HEK293 (cell line): ENCODE measurements around the gene SLC26A6.

Source experiments
- GLI2 ChIP-seq: fragments of 450-650 bp; formaldehyde crosslinking; IDR thresholded peaks from 2 replicates; pipeline ENCODE4; 2017; ENCODE audit warnings: missing biosample characterization, missing genetic modification characterization, low read depth, borderline replicate concordance
- HOXD13 ChIP-seq: sonication (generic); formaldehyde crosslinking; IDR thresholded peaks from 2 replicates; pipeline ENCODE4 v1.8.0; 2022; ENCODE audit warnings: missing genetic modification reagents, borderline replicate concordance
- KLF7 ChIP-seq: fragments of 450-650 bp; formaldehyde crosslinking; IDR thresholded peaks from 2 replicates; pipeline ENCODE4 v1.5.1; 2016; ENCODE audit warnings: missing biosample characterization, missing genetic modification characterization, borderline replicate concordance
- MYNN ChIP-seq: fragments of 450-650 bp; formaldehyde crosslinking; IDR thresholded peaks from 2 replicates; pipeline ENCODE4 v1.5.1; 2016; ENCODE audit warnings: missing biosample characterization, missing genetic modification characterization, borderline replicate concordance
- MZF1 ChIP-seq: fragments of 450-650 bp; formaldehyde crosslinking; IDR thresholded peaks from 2 replicates; pipeline ENCODE4 v1.5.1; 2017; ENCODE audit warnings: missing biosample characterization, missing genetic modification characterization, borderline replicate concordance
- PRDM2 ChIP-seq: fragments of 450-650 bp; formaldehyde crosslinking; IDR thresholded peaks from 2 replicates; pipeline ENCODE4 v1.5.1; 2016; ENCODE audit warnings: missing biosample characterization, missing genetic modification characterization, borderline replicate concordance
- SCRT2 ChIP-seq: fragments of 450-650 bp; formaldehyde crosslinking; IDR thresholded peaks from 2 replicates; pipeline ENCODE4 v1.5.1; 2016; ENCODE audit warnings: missing biosample characterization, missing genetic modification characterization
- SP2 ChIP-seq: fragments of 450-650 bp; formaldehyde crosslinking; IDR thresholded peaks from 2 replicates; pipeline ENCODE4 v1.5.1; 2016; ENCODE audit warnings: missing biosample characterization, missing genetic modification characterization
- ZNF169 ChIP-seq: fragments of 450-650 bp; formaldehyde crosslinking; IDR thresholded peaks from 2 replicates; pipeline ENCODE4 v1.5.1; 2016; ENCODE audit warnings: missing biosample characterization, missing genetic modification characterization
- ZNF174 ChIP-seq: fragments of 450-650 bp; formaldehyde crosslinking; IDR thresholded peaks from 2 replicates; pipeline ENCODE4 v1.5.0; 2017; ENCODE audit warnings: missing biosample characterization, mild to moderate bottlenecking, missing genetic modification characterization
- ZNF37A ChIP-seq: fragments of 450-650 bp; IDR thresholded peaks from 2 replicates; pipeline ENCODE4 v1.5.1; 2018; ENCODE audit warnings: missing biosample characterization, missing genetic modification characterization
- ZNF549 ChIP-seq: fragments of 450-650 bp; IDR thresholded peaks from 2 replicates; pipeline ENCODE4 v1.5.1; 2018; ENCODE audit warnings: missing biosample characterization, missing genetic modification characterization, mild to moderate bottlenecking, inconsistent platforms, moderate library complexity
- ZNF558 ChIP-seq: fragments of 450-650 bp; formaldehyde crosslinking; IDR thresholded peaks from 2 replicates; pipeline ENCODE4 v1.5.1; 2016; ENCODE audit warnings: missing biosample characterization, missing genetic modification characterization
- ZNF658 ChIP-seq: fragments of 450-650 bp; formaldehyde crosslinking; IDR thresholded peaks from 2 replicates; pipeline ENCODE4; 2016; ENCODE audit warnings: missing biosample characterization, missing genetic modification characterization
- ZNF704 ChIP-seq: fragments of 450-650 bp; formaldehyde crosslinking; IDR thresholded peaks from 2 replicates; pipeline ENCODE4 v1.5.1; 2016; ENCODE audit warnings: missing biosample characterization, missing genetic modification characterization
- ZNF837 ChIP-seq: fragments of 450-650 bp; formaldehyde crosslinking; IDR thresholded peaks from 2 replicates; pipeline ENCODE4 v1.5.1; 2016; ENCODE audit warnings: missing biosample characterization, missing genetic modification characterization
- ZSCAN18 ChIP-seq: fragments of 450-650 bp; formaldehyde crosslinking; IDR thresholded peaks from 2 replicates; pipeline ENCODE4 v1.5.1; 2016; ENCODE audit warnings: missing biosample characterization, missing genetic modification characterization
- TF ChIP-seq, protein P1 (sequence below): fragments of 450-650 bp; formaldehyde crosslinking; IDR thresholded peaks from 2 replicates; pipeline ENCODE4 v1.5.1; 2017; ENCODE audit warnings: missing biosample characterization, missing genetic modification characterization
- TF ChIP-seq, protein P2 (sequence below): IDR thresholded peaks from 2 replicates; pipeline ENCODE4 v1.6.1; 2011; ENCODE audit warnings: mild to moderate bottlenecking, low read depth, low read length, borderline replicate concordance
- TF ChIP-seq, protein P3 (sequence below): fragments of 450-650 bp; formaldehyde crosslinking; optimal IDR thresholded peaks from 2 replicates; pipeline ENCODE3; 2016; ENCODE audit warnings: missing biosample characterization, mild to moderate bottlenecking, missing genetic modification characterization
- TF ChIP-seq, protein P4 (sequence below): fragments of 450-650 bp; formaldehyde crosslinking; IDR thresholded peaks from 2 replicates; pipeline ENCODE4 v1.5.1; 2017; ENCODE audit warnings: missing biosample characterization, missing genetic modification characterization
- TF ChIP-seq, protein P5 (sequence below): fragments of 450-650 bp; formaldehyde crosslinking; IDR thresholded peaks from 2 replicates; pipeline ENCODE4 v1.5.1; 2016; ENCODE audit warnings: missing biosample characterization, missing genetic modification characterization, borderline replicate concordance

SLC26A6 gene

GRCh38 chr3:48609088-48610005 lies 25.9 kb downstream of the SLC26A6 start, which contains the start of gene UQCRC1 (continued):
- no peak for TF ChIP-seq ZNF558 (tag by site-specific recombination)
- TF ChIP-seq, protein P1, sequence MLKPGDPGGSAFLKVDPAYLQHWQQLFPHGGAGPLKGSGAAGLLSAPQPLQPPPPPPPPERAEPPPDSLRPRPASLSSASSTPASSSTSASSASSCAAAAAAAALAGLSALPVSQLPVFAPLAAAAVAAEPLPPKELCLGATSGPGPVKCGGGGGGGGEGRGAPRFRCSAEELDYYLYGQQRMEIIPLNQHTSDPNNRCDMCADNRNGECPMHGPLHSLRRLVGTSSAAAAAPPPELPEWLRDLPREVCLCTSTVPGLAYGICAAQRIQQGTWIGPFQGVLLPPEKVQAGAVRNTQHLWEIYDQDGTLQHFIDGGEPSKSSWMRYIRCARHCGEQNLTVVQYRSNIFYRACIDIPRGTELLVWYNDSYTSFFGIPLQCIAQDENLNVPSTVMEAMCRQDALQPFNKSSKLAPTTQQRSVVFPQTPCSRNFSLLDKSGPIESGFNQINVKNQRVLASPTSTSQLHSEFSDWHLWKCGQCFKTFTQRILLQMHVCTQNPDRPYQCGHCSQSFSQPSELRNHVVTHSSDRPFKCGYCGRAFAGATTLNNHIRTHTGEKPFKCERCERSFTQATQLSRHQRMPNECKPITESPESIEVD (tag by site-specific recombination): no peak
- TF ChIP-seq ZNF704 (tag by site-specific recombination): no peak
- no peak for TF ChIP-seq ZNF837 (tag by site-specific recombination)
- TF ChIP-seq GLI2 (tag by site-specific recombination): no peak
- TF ChIP-seq ZNF37A (tag by site-specific recombination): no peak
- TF ChIP-seq, protein P2, sequence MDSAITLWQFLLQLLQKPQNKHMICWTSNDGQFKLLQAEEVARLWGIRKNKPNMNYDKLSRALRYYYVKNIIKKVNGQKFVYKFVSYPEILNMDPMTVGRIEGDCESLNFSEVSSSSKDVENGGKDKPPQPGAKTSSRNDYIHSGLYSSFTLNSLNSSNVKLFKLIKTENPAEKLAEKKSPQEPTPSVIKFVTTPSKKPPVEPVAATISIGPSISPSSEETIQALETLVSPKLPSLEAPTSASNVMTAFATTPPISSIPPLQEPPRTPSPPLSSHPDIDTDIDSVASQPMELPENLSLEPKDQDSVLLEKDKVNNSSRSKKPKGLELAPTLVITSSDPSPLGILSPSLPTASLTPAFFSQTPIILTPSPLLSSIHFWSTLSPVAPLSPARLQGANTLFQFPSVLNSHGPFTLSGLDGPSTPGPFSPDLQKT: no peak
- TF ChIP-seq MYNN (tag by site-specific recombination): no peak
- TF ChIP-seq HOXD13: no peak
- no peak for TF ChIP-seq ZNF658 (tag by site-specific recombination)
- no peak for TF ChIP-seq ZNF549 (tag by site-specific recombination)
- no peak for TF ChIP-seq MZF1
- TF ChIP-seq, protein P3, sequence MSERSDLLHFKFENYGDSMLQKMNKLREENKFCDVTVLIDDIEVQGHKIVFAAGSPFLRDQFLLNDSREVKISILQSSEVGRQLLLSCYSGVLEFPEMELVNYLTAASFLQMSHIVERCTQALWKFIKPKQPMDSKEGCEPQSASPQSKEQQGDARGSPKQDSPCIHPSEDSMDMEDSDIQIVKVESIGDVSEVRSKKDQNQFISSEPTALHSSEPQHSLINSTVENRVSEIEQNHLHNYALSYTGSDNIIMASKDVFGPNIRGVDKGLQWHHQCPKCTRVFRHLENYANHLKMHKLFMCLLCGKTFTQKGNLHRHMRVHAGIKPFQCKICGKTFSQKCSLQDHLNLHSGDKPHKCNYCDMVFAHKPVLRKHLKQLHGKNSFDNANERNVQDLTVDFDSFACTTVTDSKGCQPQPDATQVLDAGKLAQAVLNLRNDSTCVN (tag by site-specific recombination): peak; percentile 69
- TF ChIP-seq SP2: no peak; the same call in 1 of the 2 replicates
- TF ChIP-seq, protein P4, sequence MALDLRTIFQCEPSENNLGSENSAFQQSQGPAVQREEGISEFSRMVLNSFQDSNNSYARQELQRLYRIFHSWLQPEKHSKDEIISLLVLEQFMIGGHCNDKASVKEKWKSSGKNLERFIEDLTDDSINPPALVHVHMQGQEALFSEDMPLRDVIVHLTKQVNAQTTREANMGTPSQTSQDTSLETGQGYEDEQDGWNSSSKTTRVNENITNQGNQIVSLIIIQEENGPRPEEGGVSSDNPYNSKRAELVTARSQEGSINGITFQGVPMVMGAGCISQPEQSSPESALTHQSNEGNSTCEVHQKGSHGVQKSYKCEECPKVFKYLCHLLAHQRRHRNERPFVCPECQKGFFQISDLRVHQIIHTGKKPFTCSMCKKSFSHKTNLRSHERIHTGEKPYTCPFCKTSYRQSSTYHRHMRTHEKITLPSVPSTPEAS (tag by site-specific recombination): no peak
- no peak for TF ChIP-seq PRDM2 (tag by site-specific recombination)
- no peak for TF ChIP-seq ZSCAN18
- no peak for TF ChIP-seq ZNF169
- TF ChIP-seq SCRT2 (tag by site-specific recombination): peak; percentile 100
- TF ChIP-seq, protein P5, sequence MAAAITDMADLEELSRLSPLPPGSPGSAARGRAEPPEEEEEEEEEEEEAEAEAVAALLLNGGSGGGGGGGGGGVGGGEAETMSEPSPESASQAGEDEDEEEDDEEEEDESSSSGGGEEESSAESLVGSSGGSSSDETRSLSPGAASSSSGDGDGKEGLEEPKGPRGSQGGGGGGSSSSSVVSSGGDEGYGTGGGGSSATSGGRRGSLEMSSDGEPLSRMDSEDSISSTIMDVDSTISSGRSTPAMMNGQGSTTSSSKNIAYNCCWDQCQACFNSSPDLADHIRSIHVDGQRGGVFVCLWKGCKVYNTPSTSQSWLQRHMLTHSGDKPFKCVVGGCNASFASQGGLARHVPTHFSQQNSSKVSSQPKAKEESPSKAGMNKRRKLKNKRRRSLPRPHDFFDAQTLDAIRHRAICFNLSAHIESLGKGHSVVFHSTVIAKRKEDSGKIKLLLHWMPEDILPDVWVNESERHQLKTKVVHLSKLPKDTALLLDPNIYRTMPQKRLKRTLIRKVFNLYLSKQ (tag by site-specific recombination): no peak
- TF ChIP-seq ZNF174: no peak
- TF ChIP-seq KLF7 (tag by site-specific recombination): no peak
